ENCODE results near the gene ITPR3. TPM values are rescaled to one million over a fixed set of nuclear protein-coding genes. Genes with fewer than 3 reads are reported as not detected.

ITPR3 gene
- total RNA-seq, 1 donor from 2014 or later: 43.0 TPM

- no peak for TF ChIP-seq CTCF (IDR thresholded peaks at IDR 0.05)
- Histone ChIP-seq H3K4me1 (no peaks in the 10 kb centered on the region), H3K27ac (no peak overlapping the region), H3K9me3 (no peaks in the 10 kb centered on the region), H3K36me3 (no peaks in the 10 kb centered on the region), H3K27me3 (no peaks in the 10 kb centered on the region), H3K4me3 (no peak overlapping the region)
- no peak for DNase-seq (ENCODE audit: low spot score in 2 of 2)
- intact Hi-C loops (cut with DNase I): no loop called here
Observed at GRCh38 chr6:33729059-33729458, 107.9 kb downstream of the ITPR3 start.

GRCh38 chr6:33730611-33731010, 109.5 kb downstream of the ITPR3 start:
- intact Hi-C loops (cut with DNase I): no loop called here
- H3K36me3 ChIP-seq: no peaks in the 10 kb centered on the region

GRCh38 chr6:33731035-33731434, 109.9 kb downstream of the ITPR3 start:
- Histone ChIP-seq H3K4me3 (no peak overlapping the region), H3K4me1 (no peaks in the 10 kb centered on the region), H3K36me3 (no peaks in the 10 kb centered on the region), H3K27ac (no peak overlapping the region), H3K9me3 (no peaks in the 10 kb centered on the region), H3K27me3 (no peaks in the 10 kb centered on the region)
- no peak for TF ChIP-seq CTCF (IDR thresholded peaks at IDR 0.05)
- intact Hi-C loops (cut with DNase I): no loop called here
- no peak for DNase-seq (ENCODE audit: low spot score in 2 of 2)

More at GRCh38 chr6:33730611-33731010, 109.5 kb downstream of the ITPR3 start:
- Histone ChIP-seq H3K27ac (no peak overlapping the region), H3K4me3 (no peak overlapping the region), H3K27me3 (no peaks in the 10 kb centered on the region), H3K9me3 (no peaks in the 10 kb centered on the region), H3K4me1 (no peaks in the 10 kb centered on the region)
- DNase-seq (ENCODE audit: low spot score in 2 of 2): no peak
- TF ChIP-seq CTCF (IDR thresholded peaks at IDR 0.05): no peak

- TF ChIP-seq CTCF (IDR thresholded peaks at IDR 0.05): no peak
- Histone ChIP-seq H3K9me3 (no peaks in the 10 kb centered on the region), H3K4me3 (no peak overlapping the region), H3K4me1 (no peaks in the 10 kb centered on the region), H3K27ac (no peak overlapping the region), H3K36me3 (no peaks in the 10 kb centered on the region), H3K27me3 (no peaks in the 10 kb centered on the region)
- no peak for DNase-seq (ENCODE audit: low spot score in 2 of 2)
- intact Hi-C loops (cut with DNase I): no loop called here
Observed at GRCh38 chr6:33731751-33732282, 110.7 kb downstream of the ITPR3 start.

- H3K36me3 ChIP-seq: no peaks in the 10 kb centered on the region
- H3K9me3 ChIP-seq: no peaks in the 10 kb centered on the region
Observed at GRCh38 chr6:33732385-33732784, 111.3 kb downstream of the ITPR3 start.

More at GRCh38 chr6:33732385-33732784, 111.3 kb downstream of the ITPR3 start:
- no peak overlapping the region for H3K27ac ChIP-seq
- no peak overlapping the region for H3K4me3 ChIP-seq
- no peaks in the 10 kb centered on the region for H3K4me1 ChIP-seq
- intact Hi-C loops (cut with DNase I): no loop called here
- DNase-seq (ENCODE audit: low spot score in 2 of 2): no peak
- no peak for TF ChIP-seq CTCF (IDR thresholded peaks at IDR 0.05)
- no peaks in the 10 kb centered on the region for H3K27me3 ChIP-seq

All from ascending aorta (tissue), 2 donors.